ENCODE measurements around the gene SYT1. TPM values are rescaled to one million over a fixed set of nuclear protein-coding genes. Genes with fewer than 3 reads are reported as not detected.

The SYT1 gene
- total RNA-seq, 4 donors from 2014 or later = 9.7 to 24.3 (median 18.3) TPM

DNA sequence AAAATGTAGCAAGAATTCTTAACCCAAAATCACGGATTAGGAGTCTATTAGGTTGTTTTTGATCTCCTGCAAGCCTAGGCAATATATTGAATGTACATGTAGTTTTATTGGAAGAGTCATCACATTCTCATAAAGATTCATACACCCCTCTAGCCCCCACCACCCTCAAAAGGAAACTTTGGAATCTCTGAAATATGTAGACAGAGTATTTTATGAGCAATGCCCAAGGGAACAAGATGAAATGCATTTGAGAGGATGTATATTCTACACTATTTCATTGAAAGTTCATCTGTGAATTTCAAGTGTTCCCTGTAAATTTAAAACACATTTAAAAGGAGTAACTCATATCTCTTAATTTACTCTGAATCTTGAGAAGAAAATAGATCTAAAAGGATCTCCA lies 103.7 kb downstream of the SYT1 start:
- no peak for DNase-seq
- no peak overlapping the region for H3K27ac ChIP-seq
- H3K4me3 ChIP-seq = no peak overlapping the region
- H3K27me3 ChIP-seq = no peaks in the 10 kb centered on the region
- no peaks in the 10 kb centered on the region for H3K36me3 ChIP-seq
- H3K9me3 ChIP-seq = no peaks in the 10 kb centered on the region
- no peak for TF ChIP-seq CTCF (IDR thresholded peaks at IDR 0.05)
- no peak for TF ChIP-seq POLR2A (IDR thresholded peaks at IDR 0.05)
- intact Hi-C loops (cut with DNase I; ENCODE audit: low total_unique reads) = no loop called here
- H3K4me1 ChIP-seq = no peaks in the 10 kb centered on the region

DNA sequence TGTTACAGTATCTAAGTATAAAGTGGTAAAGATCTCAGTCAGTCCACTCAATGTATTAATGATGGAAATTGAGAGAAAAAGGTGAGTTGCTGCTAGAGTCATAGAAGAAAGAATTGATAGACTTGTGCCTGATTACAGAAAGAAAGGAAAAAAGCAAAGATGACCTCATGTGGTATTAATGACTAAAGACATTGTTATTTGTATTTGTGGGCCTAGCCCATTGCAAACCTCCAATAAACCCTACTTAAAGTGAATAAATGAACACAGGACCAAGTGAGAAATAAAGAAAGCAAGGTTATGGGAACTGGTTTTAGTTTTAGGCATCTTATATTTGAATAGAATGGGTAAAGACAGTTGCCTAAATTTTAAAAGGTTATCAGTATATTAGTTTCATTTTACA lies 105.5 kb downstream of the SYT1 start:
- intact Hi-C loops (cut with DNase I; ENCODE audit: low total_unique reads) = no loop called here
- Histone ChIP-seq H3K4me3 (no peak overlapping the region), H3K27ac (no peak overlapping the region), H3K4me1 (no peaks in the 10 kb centered on the region), H3K9me3 (no peaks in the 10 kb centered on the region), H3K27me3 (no peaks in the 10 kb centered on the region), H3K36me3 (no peaks in the 10 kb centered on the region)
- no peak for DNase-seq
- TF ChIP-seq POLR2A (IDR thresholded peaks at IDR 0.05) (no peak), CTCF (IDR thresholded peaks at IDR 0.05) (no peak)

- intact Hi-C loops (cut with DNase I; ENCODE audit: low total_unique reads) = no loop called here
- Histone ChIP-seq H3K36me3 (no peaks in the 10 kb centered on the region), H3K4me1 (no peaks in the 10 kb centered on the region), H3K4me3 (no peak overlapping the region), H3K9me3 (no peaks in the 10 kb centered on the region), H3K27ac (no peak overlapping the region), H3K27me3 (no peaks in the 10 kb centered on the region)
- no peak for DNase-seq
- TF ChIP-seq CTCF (IDR thresholded peaks at IDR 0.05) = no peak
- TF ChIP-seq POLR2A (IDR thresholded peaks at IDR 0.05) = no peak
These were observed 112.8 kb downstream of the SYT1 start for GRCh38 chr12:78977304-78977867.

GRCh38 chr12:78994168-78994791 lies 129.7 kb downstream of the SYT1 start:
- no peak overlapping the region for H3K27ac ChIP-seq
- H3K4me3 ChIP-seq = no peak overlapping the region
- no peaks in the 10 kb centered on the region for H3K36me3 ChIP-seq
- TF ChIP-seq POLR2A (IDR thresholded peaks at IDR 0.05) = no peak
- no peak for TF ChIP-seq CTCF (IDR thresholded peaks at IDR 0.05)
- H3K4me1 ChIP-seq = no peaks in the 10 kb centered on the region
- H3K27me3 ChIP-seq = no peaks in the 10 kb centered on the region
- DNase-seq = no peak
- no peaks in the 10 kb centered on the region for H3K9me3 ChIP-seq
- intact Hi-C loops (cut with DNase I; ENCODE audit: low total_unique reads) = no loop called here

DNA sequence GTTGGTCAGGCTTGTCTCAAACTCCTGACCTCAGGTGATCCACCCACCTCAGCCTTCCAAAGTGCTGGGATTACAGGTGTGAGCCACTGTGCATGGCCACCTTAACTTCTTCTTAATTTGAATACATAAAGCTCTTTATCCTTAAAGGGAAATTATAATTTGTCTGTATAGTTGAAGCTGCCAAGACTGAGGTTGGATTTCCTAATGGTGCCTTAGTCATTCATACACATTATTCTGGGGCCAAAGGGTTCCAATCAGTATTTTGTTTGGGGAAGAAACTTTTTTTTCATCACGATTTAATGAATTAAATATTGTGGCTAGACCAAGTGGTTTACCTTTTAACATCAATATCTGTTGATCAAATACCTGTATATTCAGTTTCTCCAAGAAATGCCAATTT lies 135.9 kb downstream of the SYT1 start:
- TF ChIP-seq CTCF (IDR thresholded peaks at IDR 0.05) (no peak), POLR2A (IDR thresholded peaks at IDR 0.05) (no peak)
- H3K36me3 ChIP-seq = no peaks in the 10 kb centered on the region

More for the DNA sequence above, 135.9 kb downstream of the SYT1 start:
- H3K4me3 ChIP-seq = no peak overlapping the region
- no peak overlapping the region for H3K27ac ChIP-seq
- H3K27me3 ChIP-seq = no peaks in the 10 kb centered on the region
- H3K4me1 ChIP-seq = no peaks in the 10 kb centered on the region
- DNase-seq = no peak
- intact Hi-C loops (cut with DNase I; ENCODE audit: low total_unique reads) = no loop called here
- H3K9me3 ChIP-seq = no peaks in the 10 kb centered on the region

All from uterus (tissue), 4 donors.